ENCODE measurements around the gene SVOP. TPM values are rescaled to one million over a fixed set of nuclear protein-coding genes. Genes with fewer than 3 reads are reported as not detected.

SVOP gene
- polyA plus RNA-seq, 1 experiment, result not detected

DNA sequence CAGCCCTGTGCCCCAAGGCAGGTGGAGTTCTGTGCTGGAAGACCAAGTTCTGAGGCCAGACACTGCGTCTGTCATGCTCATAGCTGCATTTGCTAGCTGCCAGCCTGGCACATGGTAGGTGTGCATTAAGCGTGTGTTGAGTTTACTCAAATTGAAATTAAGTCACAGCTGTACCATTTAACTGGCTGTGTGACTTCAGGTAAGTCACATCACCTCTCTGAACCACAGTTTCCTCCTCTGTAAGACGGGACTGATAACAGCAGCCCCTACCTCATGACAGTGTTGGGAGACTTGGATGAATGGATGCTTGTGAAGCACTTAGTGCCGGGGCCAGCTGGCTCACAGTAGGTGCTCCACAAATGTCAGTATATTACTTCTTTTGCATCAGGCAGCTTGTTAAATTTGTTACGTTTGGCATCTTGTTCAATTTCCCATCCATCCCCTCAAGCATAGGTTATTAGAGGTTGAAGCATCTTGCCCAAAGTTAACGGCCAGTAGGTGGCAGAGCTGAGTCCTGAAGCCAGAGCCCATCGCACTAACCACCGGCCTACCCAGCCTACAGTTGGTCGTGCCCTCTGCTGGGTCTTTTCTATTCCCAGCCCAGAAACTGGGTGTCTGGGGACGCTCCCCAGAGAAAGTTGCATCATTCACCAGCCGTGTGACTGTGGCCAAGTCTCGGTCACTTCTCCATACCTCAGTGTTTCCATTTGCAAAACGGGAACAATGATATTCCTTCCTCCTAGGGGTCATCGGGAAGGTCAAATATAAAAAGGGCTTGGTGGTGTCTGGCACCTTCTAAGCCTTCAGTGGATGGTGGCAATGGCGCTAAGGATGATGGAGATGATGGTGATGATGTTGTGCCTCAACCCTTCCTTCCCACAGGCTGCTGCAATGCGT, 136.5 kb downstream of the SVOP start:
- no peak overlapping the region for H3K4me3 ChIP-seq (ENCODE audit: low read depth, low read length)
- POLR2A ChIA-PET, result no interaction called here
- DNase-seq (ENCODE audit: low read depth), result no peak
- H3K27me3 ChIP-seq (ENCODE audit: control insufficient read depth, insufficient read depth, low read length), result peaks cover 3% of the 10 kb centered on the region
- TF ChIP-seq, protein P1, sequence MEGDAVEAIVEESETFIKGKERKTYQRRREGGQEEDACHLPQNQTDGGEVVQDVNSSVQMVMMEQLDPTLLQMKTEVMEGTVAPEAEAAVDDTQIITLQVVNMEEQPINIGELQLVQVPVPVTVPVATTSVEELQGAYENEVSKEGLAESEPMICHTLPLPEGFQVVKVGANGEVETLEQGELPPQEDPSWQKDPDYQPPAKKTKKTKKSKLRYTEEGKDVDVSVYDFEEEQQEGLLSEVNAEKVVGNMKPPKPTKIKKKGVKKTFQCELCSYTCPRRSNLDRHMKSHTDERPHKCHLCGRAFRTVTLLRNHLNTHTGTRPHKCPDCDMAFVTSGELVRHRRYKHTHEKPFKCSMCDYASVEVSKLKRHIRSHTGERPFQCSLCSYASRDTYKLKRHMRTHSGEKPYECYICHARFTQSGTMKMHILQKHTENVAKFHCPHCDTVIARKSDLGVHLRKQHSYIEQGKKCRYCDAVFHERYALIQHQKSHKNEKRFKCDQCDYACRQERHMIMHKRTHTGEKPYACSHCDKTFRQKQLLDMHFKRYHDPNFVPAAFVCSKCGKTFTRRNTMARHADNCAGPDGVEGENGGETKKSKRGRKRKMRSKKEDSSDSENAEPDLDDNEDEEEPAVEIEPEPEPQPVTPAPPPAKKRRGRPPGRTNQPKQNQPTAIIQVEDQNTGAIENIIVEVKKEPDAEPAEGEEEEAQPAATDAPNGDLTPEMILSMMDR (IDR thresholded peaks at IDR 0.05; ENCODE audit: insufficient read depth, low read depth, low read length), result peak; percentile 54
- H3K36me3 ChIP-seq (ENCODE audit: control insufficient read depth, insufficient read depth, low read length), result no peaks in the 10 kb centered on the region
- CTCF ChIA-PET, result interaction anchor here (0.9 to 1.7 kb wide), 7 partner anchors 11 to 210 kb away, joined by 3 to 5 read pairs (median 4); partner anchors contain the start of gene ALKBH2

DNA sequence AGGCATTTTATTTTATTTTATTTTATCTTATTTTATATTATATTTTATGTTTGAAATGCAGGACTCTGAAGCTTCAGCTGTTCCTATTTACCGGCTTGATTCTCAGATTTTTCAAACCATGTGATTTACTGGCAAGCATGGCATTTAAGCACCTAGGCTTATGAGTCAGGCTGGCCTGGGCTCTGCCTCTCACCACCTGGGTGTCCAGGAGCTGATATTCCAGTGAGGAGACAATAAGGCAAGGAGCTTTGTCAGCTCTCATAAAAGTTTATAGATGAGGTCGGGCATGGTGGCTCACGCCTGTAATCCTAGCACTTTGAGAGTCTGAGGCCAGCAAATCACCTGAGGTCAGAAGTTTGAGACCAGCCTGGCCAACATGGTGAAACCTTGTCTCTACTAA, 138.9 kb downstream of the SVOP start:
- TF ChIP-seq, protein P1 (IDR thresholded peaks at IDR 0.05; ENCODE audit: insufficient read depth, low read depth, low read length), result no peak
- ChIA-PET CTCF (interaction anchor here (1.3 kb wide), 1 partner anchor 14 kb away, joined by 3 read pairs; no protein-coding TSS in a partner anchor), POLR2A (no interaction called here)

DNA sequence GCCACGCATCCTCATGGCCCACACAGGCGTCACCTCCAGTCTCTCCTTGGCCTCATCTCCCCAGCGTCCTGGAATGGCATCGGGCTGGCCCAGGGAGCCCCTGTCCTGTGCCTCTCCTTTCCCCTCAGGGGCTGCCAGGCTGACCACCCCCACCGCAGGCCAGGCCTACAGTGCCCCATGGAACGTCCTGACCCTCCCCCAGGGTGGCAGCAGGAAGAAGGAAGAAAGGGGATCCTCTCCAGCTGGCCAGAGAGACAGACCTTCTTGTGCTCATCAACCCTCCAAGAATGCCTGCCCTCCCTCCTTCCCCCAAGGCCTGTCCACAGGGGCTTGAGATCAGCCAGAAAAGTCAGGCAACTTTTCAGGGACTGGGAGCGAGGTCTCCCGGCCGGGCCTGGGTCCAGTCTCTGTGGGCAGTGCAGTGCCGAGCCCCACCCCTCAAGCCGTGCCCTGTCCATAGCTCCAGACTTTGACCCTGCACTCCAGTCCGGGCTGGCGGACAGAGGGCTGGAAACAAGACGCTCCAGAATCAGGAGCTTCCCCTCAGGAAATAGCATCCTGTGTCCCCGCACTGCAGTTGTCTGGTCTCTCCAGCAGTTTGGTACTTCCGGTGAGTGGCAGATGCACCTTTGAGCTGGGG, 141.1 kb downstream of the SVOP start, which contains the start of gene DAO:
DAO (plus strand) TSS at position 478 of the 640 bp plus-strand sequence. CDS start 4,915 bp downstream, outside the sequence.
- POLR2A ChIA-PET, result no interaction called here
- CTCF ChIA-PET, result no interaction called here
- Histone ChIP-seq H3K36me3 (ENCODE audit: control insufficient read depth, insufficient read depth, low read length) (no peaks in the 10 kb centered on the region), H3K4me3 (ENCODE audit: low read depth, low read length) (no peak within 1 kb of the TSS), H3K27me3 (ENCODE audit: control insufficient read depth, insufficient read depth, low read length) (peaks cover 3% of the 10 kb centered on the region)
- no peak for DNase-seq (ENCODE audit: low read depth)
- TF ChIP-seq, protein P1 (IDR thresholded peaks at IDR 0.05; ENCODE audit: insufficient read depth, low read depth, low read length), result no peak

More for the DNA sequence above, 138.9 kb downstream of the SVOP start:
- DNase-seq (ENCODE audit: low read depth), result no peak
- H3K4me3 ChIP-seq (ENCODE audit: low read depth, low read length), result no peak overlapping the region
- H3K27me3 ChIP-seq (ENCODE audit: control insufficient read depth, insufficient read depth, low read length), result peaks cover 3% of the 10 kb centered on the region
- no peaks in the 10 kb centered on the region for H3K36me3 ChIP-seq (ENCODE audit: control insufficient read depth, insufficient read depth, low read length)

DNA sequence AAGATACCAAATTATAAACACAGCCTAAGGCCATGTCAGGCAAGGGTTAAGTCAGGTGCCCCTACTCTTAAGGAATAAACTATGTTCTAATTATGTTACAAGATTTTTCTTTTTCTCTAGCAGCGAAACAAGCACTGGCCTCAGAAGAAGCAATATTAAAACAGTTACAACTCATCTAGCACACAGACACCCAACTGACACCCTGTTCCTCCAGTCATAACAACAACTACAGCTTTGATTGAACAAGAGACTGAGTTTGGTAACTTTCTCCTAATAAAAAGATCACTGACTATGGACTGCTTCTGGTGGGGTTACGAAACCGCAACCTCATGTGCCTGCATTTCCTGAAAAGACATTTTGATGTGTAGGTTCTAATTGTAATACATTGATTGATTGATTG, 144.3 kb downstream of the SVOP start:
- TF ChIP-seq, protein P1 (IDR thresholded peaks at IDR 0.05; ENCODE audit: insufficient read depth, low read depth, low read length), result no peak
- no peak for DNase-seq (ENCODE audit: low read depth)
- ChIA-PET CTCF (no interaction called here), POLR2A (no interaction called here)
- no peak overlapping the region for H3K4me3 ChIP-seq (ENCODE audit: low read depth, low read length)
- no peaks in the 10 kb centered on the region for H3K36me3 ChIP-seq (ENCODE audit: control insufficient read depth, insufficient read depth, low read length)
- peaks cover 3% of the 10 kb centered on the region for H3K27me3 ChIP-seq (ENCODE audit: control insufficient read depth, insufficient read depth, low read length)

DNA sequence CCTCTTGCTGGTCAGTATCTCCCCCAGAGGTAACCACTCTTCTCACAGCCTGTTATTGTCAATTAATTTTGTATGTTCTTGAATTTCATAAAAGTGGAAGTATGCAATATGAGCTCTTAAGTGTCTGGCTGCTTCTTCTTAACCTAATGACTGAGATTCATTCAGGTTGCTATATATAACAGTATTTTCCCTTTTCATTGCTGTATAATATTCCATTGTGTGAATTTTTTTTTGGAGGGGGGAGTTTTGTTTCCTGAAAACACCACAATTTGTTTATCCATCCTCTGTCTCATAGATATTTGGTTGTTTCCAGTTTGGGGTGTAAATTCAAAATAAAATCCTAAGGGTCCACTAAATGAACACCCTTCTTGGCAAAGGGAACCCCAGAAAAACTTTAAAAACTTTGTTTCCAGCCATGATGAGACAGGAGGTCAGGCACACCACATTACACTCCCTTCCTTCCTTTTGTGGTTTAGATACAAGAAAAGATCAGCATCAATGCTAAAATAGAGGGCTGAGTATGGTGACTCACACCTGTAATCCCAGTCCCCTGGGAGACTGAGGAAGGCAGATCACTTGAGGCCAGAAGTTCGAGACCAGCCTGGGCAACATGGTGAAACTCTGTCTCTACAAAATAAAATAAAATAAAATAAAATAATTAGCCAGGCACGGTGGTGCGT, 145.0 kb downstream of the SVOP start:
- Histone ChIP-seq H3K4me3 (ENCODE audit: low read depth, low read length) (no peak overlapping the region), H3K36me3 (ENCODE audit: control insufficient read depth, insufficient read depth, low read length) (no peaks in the 10 kb centered on the region), H3K27me3 (ENCODE audit: control insufficient read depth, insufficient read depth, low read length) (peaks cover 2% of the 10 kb centered on the region)
- TF ChIP-seq, protein P1 (IDR thresholded peaks at IDR 0.05; ENCODE audit: insufficient read depth, low read depth, low read length), result no peak
- ChIA-PET POLR2A (no interaction called here), CTCF (no interaction called here)
- DNase-seq (ENCODE audit: low read depth), result no peak

All from BJ (cell line).